Activated naive CD8-positive, alpha-beta T cell treated with anti-CD3 and anti-CD28 coated beads, Interleukin-2, amount 10 ng/mL, durations not matched to agents 7 days and 5 days (primary cell): ENCODE results near the gene BHLHA15. TPM values are rescaled to one million over a fixed set of nuclear protein-coding genes. Genes with fewer than 3 reads are reported as not detected.

Experiments
- ATAC-seq: fragments of 150-1000 bp; cut with Tn5 transposase; one replicate; pipeline ENCODE4 v1.10.0; 2021; ENCODE audit warnings: low read depth, moderate library complexity
- POLR2A ChIA-PET: fragments of 350-600 bp; sonication (Branson Sonifier 250); formaldehyde crosslinking; loops from one replicate; lab custom pipeline; 2021; ENCODE audit warnings: antibody characterized with exemption; lab: Charles Lee
- DNase-seq: peaks from one replicate; pipeline ENCODE4 v3.0.0; 2021
- H3K27ac Mint-ChIP-seq: one replicate; pipeline ENCODE4 v1.8.0; 2022; ENCODE audit warnings: mild to moderate bottlenecking, mixed read lengths
- H3K27me3 Mint-ChIP-seq: one replicate; pipeline ENCODE4 v1.8.0; 2022; ENCODE audit warnings: mild to moderate bottlenecking, moderate library complexity, mixed read lengths
- H3K36me3 Mint-ChIP-seq: one replicate; pipeline ENCODE4 v1.8.0; 2021; ENCODE audit warnings: mild to moderate bottlenecking, mixed read lengths
- H3K4me1 Mint-ChIP-seq: one replicate; pipeline ENCODE4 v1.8.0; 2021; ENCODE audit warnings: mixed read lengths
- H3K4me3 Mint-ChIP-seq: one replicate; pipeline ENCODE4 v1.8.0; 2022; ENCODE audit warnings: mild to moderate bottlenecking, moderate library complexity, mixed read lengths
- H3K9me3 Mint-ChIP-seq: one replicate; pipeline ENCODE4 v1.8.0; 2021; ENCODE audit warnings: mixed read lengths
- total RNA-seq, 2 experiments: library from RNA; stranded (reverse); gene quantifications; one replicate each; pipeline ENCODE4 v1.2.3, GENCODE V29; 2021

BHLHA15 gene
- total RNA-seq, 2 experiments from 2014 or later = not detected

DNA sequence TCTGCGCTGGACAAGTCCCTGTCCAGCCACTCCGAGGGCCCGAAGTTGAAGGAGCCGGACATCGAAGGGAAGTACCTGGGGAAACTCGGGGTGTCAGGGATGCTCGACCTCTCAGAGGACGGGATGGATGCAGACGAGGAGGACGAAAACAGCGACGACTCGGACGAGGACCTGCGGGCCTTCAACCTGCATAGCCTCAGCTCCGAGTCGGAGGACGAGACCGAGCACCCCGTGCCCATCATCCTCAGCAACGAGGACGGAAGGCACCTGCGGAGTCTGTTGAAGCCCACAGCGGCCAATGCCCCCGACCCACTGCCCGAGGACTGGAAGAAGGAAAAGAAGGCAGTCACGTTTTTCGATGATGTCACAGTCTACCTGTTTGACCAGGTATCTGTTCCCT, 17.1 kb upstream of the BHLHA15 start:
- Mint-ChIP-seq H3K27me3 (no peaks in the 10 kb centered on the region), H3K4me1 (peaks cover 8% of the 10 kb centered on the region), H3K27ac (no peak overlapping the region), H3K36me3 (peaks cover 18% of the 10 kb centered on the region), H3K4me3 (no peak overlapping the region), H3K9me3 (peaks cover 6% of the 10 kb centered on the region)
- POLR2A ChIA-PET = no interaction called here
- DNase-seq (no peak), ATAC-seq (no peak)

GRCh38 chr7:98194672-98195457, 16.4 kb upstream of the BHLHA15 start:
- POLR2A ChIA-PET = no interaction called here
- H3K4me1 Mint-ChIP-seq = peaks cover 3% of the 10 kb centered on the region
- peaks cover 14% of the 10 kb centered on the region for H3K36me3 Mint-ChIP-seq
- ATAC-seq (no peak), DNase-seq (no peak)
- no peak overlapping the region for H3K4me3 Mint-ChIP-seq
- H3K27ac Mint-ChIP-seq = no peak overlapping the region
- no peaks in the 10 kb centered on the region for H3K27me3 Mint-ChIP-seq
- H3K9me3 Mint-ChIP-seq = peaks cover 3% of the 10 kb centered on the region

DNA sequence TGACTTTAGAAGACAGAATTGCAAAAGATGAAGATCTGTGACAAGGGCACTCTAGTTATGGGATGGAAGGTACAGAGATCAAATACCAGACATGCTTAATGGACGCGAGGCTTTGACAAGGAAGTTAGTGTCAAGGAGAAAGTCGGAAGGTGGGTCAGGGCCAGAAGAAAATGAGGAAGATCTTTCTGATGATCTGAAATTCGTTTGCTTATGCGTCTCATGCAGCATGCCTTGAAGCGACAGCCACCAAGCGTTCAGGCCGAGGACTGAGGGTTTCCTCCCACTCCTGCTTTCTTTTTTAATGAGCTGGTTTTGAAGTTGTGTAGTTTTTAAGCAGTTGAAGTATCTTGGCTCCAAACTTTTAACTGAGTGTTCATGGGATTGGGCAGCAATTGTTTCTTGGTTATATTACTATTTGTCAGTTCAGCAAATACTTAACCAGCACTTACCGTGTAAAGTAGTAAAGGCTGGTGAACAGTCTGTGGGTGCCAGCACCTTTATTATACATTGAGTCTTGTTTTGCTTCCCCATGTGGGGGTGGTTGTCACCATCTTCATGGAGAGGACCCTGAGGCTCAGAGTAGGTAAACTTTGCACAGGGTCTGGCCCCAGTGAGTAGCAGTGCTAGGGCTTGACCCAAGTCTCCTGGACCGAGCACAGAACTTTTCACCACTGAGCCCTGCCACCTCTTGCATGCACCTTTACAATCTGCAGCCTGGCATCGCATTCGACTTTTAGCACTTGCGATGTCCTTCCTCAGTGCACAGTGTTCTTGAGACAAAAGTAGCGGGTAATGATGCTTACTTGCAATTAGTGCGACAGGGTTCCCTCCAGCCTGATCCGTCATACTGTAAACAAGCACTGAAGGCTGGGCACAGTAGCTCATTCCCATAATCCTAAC, 14.3 kb upstream of the BHLHA15 start:
- Mint-ChIP-seq H3K27me3 (no peaks in the 10 kb centered on the region), H3K4me3 (no peak overlapping the region), H3K36me3 (peaks cover 11% of the 10 kb centered on the region), H3K4me1 (peaks cover 17% of the 10 kb centered on the region), H3K27ac (no peak overlapping the region), H3K9me3 (peaks cover 3% of the 10 kb centered on the region)
- DNase-seq = no peak
- POLR2A ChIA-PET = no interaction called here
- no peak for ATAC-seq

- Mint-ChIP-seq H3K9me3 (peaks cover 3% of the 10 kb centered on the region), H3K36me3 (peaks cover 17% of the 10 kb centered on the region), H3K27ac (no peak overlapping the region), H3K27me3 (no peaks in the 10 kb centered on the region), H3K4me3 (no peak overlapping the region), H3K4me1 (peaks cover 32% of the 10 kb centered on the region)
- ATAC-seq (no peak), DNase-seq (no peak)
- POLR2A ChIA-PET = no interaction called here
These were observed 12.1 kb upstream of the BHLHA15 start for GRCh38 chr7:98199131-98199530.

GRCh38 chr7:98200364-98200763, 10.9 kb upstream of the BHLHA15 start:
- peaks cover 3% of the 10 kb centered on the region for H3K9me3 Mint-ChIP-seq
- H3K27ac Mint-ChIP-seq = peak overlapping the region; percentile 30
- DNase-seq (no peak), ATAC-seq (peak; percentile 17)
- POLR2A ChIA-PET = no interaction called here
- peak overlapping the region; percentile 32 for H3K4me3 Mint-ChIP-seq
- H3K4me1 Mint-ChIP-seq = peaks cover 35% of the 10 kb centered on the region
- peaks cover 21% of the 10 kb centered on the region for H3K36me3 Mint-ChIP-seq
- no peaks in the 10 kb centered on the region for H3K27me3 Mint-ChIP-seq

GRCh38 chr7:98202367-98203195, 8.7 kb upstream of the BHLHA15 start:
- H3K4me1 Mint-ChIP-seq = peaks cover 35% of the 10 kb centered on the region
- peak; percentile 85 for ATAC-seq
- H3K27me3 Mint-ChIP-seq = no peaks in the 10 kb centered on the region
- H3K36me3 Mint-ChIP-seq = peaks cover 25% of the 10 kb centered on the region
- peak; percentile 80 for DNase-seq
- POLR2A ChIA-PET = interaction anchor here (0.6 to 3.3 kb wide), 6 partner anchors 11 to 1085 kb away, joined by 3 to 26 read pairs (median 4); partner anchors contain the start of gene SDHAF3
- H3K4me3 Mint-ChIP-seq = peak overlapping the region; percentile 77
- peaks cover 3% of the 10 kb centered on the region for H3K9me3 Mint-ChIP-seq
- peak overlapping the region; percentile 86 for H3K27ac Mint-ChIP-seq

- POLR2A ChIA-PET = interaction anchor here (0.6 to 3.3 kb wide), 4 partner anchors 46 to 1086 kb away, joined by 3 to 26 read pairs (median 3); partner anchors contain the start of gene SDHAF3
- no peak for ATAC-seq
- DNase-seq = no peak
- Mint-ChIP-seq H3K27ac (peak overlapping the region; percentile 86), H3K36me3 (peaks cover 25% of the 10 kb centered on the region), H3K27me3 (no peaks in the 10 kb centered on the region), H3K4me1 (peaks cover 35% of the 10 kb centered on the region), H3K4me3 (peak overlapping the region; percentile 57), H3K9me3 (peaks cover 3% of the 10 kb centered on the region)
These were observed 7.8 kb upstream of the BHLHA15 start for GRCh38 chr7:98203261-98203963.

DNA sequence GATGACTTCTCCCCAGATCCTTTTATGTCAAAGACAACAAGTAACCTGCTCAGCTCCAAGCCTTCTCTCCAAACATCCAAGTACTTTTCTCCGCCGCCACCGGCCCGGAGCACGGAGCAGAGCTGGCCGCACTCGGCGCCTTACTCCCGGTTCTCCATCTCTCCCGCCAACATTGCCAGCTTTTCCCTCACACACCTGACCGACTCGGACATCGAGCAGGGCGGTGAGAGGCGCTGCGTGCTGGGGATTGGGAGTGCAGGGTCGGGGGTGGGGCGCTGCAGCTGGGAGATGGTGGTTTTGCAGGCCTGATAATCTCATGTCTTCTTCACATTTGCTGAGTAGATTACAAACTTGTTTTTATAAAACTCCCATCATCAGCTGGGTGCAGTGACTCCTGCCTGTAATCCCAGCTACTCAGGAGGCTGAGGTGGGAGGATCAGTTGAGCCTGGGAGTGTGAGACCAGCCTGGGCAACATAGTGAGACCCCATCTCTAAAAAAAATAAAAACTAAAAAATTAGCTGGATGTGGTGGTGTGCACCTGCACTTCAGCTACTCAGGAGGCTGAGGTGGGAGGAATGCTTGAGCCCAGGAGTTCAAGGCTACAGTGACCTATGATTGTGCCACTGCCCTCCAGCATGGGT, 7.2 kb upstream of the BHLHA15 start:
- DNase-seq = no peak

DNA sequence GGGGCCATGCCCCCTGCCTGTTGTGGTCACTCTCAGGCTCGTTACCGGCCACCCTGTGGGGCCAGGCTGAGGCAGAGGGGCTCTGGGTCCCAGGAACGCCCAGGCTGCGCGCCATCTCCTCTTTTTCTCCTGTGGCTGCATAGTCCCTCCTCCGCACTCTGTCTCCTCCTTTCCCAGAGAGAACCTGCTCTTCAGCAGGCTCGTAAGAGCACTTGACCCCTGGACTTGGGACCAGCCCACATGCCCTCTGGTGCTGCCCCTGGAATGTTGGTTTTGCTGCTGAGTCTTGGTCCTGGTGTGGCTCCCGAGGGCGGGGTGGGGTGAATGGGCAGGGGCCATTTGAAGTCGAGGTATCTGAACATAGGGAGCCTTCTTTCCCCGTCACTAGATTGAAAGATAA, 6.6 kb upstream of the BHLHA15 start:
- Mint-ChIP-seq H3K4me3 (no peak overlapping the region), H3K27me3 (no peaks in the 10 kb centered on the region), H3K36me3 (peaks cover 20% of the 10 kb centered on the region), H3K4me1 (peaks cover 35% of the 10 kb centered on the region), H3K9me3 (no peaks in the 10 kb centered on the region), H3K27ac (no peak overlapping the region)
- ATAC-seq (no peak), DNase-seq (no peak)
- POLR2A ChIA-PET = no interaction called here

More for the DNA sequence above, 7.2 kb upstream of the BHLHA15 start:
- H3K27me3 Mint-ChIP-seq = no peaks in the 10 kb centered on the region
- POLR2A ChIA-PET = interaction anchor here (3.3 kb wide), 1 partner anchor 47 kb away, joined by 26 read pairs; no protein-coding TSS in a partner anchor
- H3K27ac Mint-ChIP-seq = no peak overlapping the region
- peaks cover 23% of the 10 kb centered on the region for H3K36me3 Mint-ChIP-seq
- peaks cover 35% of the 10 kb centered on the region for H3K4me1 Mint-ChIP-seq
- H3K9me3 Mint-ChIP-seq = peaks cover 1% of the 10 kb centered on the region
- ATAC-seq = no peak
- peak overlapping the region; percentile 49 for H3K4me3 Mint-ChIP-seq

- Mint-ChIP-seq H3K9me3 (no peaks in the 10 kb centered on the region), H3K36me3 (peaks cover 17% of the 10 kb centered on the region), H3K4me3 (no peak overlapping the region), H3K27me3 (no peaks in the 10 kb centered on the region), H3K4me1 (peaks cover 30% of the 10 kb centered on the region), H3K27ac (no peak overlapping the region)
- no peak for ATAC-seq
- POLR2A ChIA-PET = no interaction called here
- DNase-seq = no peak
These were observed 5.9 kb upstream of the BHLHA15 start for GRCh38 chr7:98205162-98205845.

- Mint-ChIP-seq H3K9me3 (no peaks in the 10 kb centered on the region), H3K36me3 (peaks cover 15% of the 10 kb centered on the region), H3K27me3 (no peaks in the 10 kb centered on the region), H3K27ac (no peak overlapping the region), H3K4me3 (no peak overlapping the region), H3K4me1 (peaks cover 20% of the 10 kb centered on the region)
- POLR2A ChIA-PET = no interaction called here
- DNase-seq (no peak), ATAC-seq (no peak)
These were observed 4.5 kb upstream of the BHLHA15 start for GRCh38 chr7:98206451-98207330.
